Large intestine (tissue), 12 donors: ENCODE data around the gene AVPR1A. TPM values are rescaled to one million over a fixed set of nuclear protein-coding genes. Genes with fewer than 3 reads are reported as not detected.
"Not testable (repeated sequence)": the region's sequence is repeated elsewhere in the genome, so short reads cannot be mapped to it uniquely, and the experiment has no call there.

Experiments used
- DNase-seq, 2 donors: peaks; one replicate each; pipeline versions ENCODE4 v3.0.0 to v3.0.0-alpha.2; 2013
- H3K27ac ChIP-seq: one replicate; pipeline ENCODE4 v1.5.1; 2013; ENCODE audit warnings: low read length
- H3K27me3 ChIP-seq: 2 replicates; pipeline ENCODE4 v1.6.1; 2013; ENCODE audit warnings: low read length; ENCODE audit not compliant: control insufficient read depth, insufficient read depth
- H3K36me3 ChIP-seq: 2 replicates; pipeline ENCODE4 v1.6.1; 2013; ENCODE audit warnings: low read length; ENCODE audit not compliant: control insufficient read depth, insufficient read depth
- H3K4me1 ChIP-seq: one replicate; pipeline ENCODE4 v1.6.1; 2013; ENCODE audit warnings: low read length; ENCODE audit not compliant: control insufficient read depth, insufficient read depth
- H3K4me3 ChIP-seq: one replicate; pipeline ENCODE4 v1.5.1; 2013; ENCODE audit warnings: low read length
- H3K9me3 ChIP-seq: one replicate; pipeline ENCODE4 v1.6.1; 2013; ENCODE audit warnings: mild to moderate bottlenecking, low read depth, low read length, moderate library complexity; ENCODE audit not compliant: control insufficient read depth
- WGBS: methylation state at CpG from one replicate; pipeline ENCODE4 v1.1.5; 2013; ENCODE audit warnings: low lambda C conversion rate; ENCODE audit not compliant: insufficient coverage; 5-methylcytosine and 5-hydroxymethylcytosine counted together
- long read RNA-seq, 11 donors: transcript quantifications; one replicate each; lab custom pipeline, GENCODE V29; 2026
- polyA plus RNA-seq: library from polyadenylated mRNA; unstranded; fragments of 120-200 nt; gene quantifications from one replicate; pipeline ENCODE4 v1.2.1, GENCODE V29; 2013

The AVPR1A gene
- 0.84 TPM for polyA plus RNA-seq
- long read RNA-seq, donor 1, result 0 reads
- long read RNA-seq, donor 2, result 0 reads
- long read RNA-seq, donor 3, result 0 reads
- long read RNA-seq, donor 4, result 0 reads
- long read RNA-seq, donor 5, result 0 reads
- long read RNA-seq, donor 6, full-length matches to known transcripts, result 2 of 2 reads
- long read RNA-seq, donor 6, partial matches to known transcripts, result 0 of 2 reads
- long read RNA-seq, donor 6, other reads (novel, unspliced or antisense), result 0 of 2 reads
- long read RNA-seq, donor 7, full-length matches to known transcripts, result 2 of 2 reads
- long read RNA-seq, donor 7, partial matches to known transcripts, result 0 of 2 reads
- long read RNA-seq, donor 7, other reads (novel, unspliced or antisense), result 0 of 2 reads
- long read RNA-seq, donor 8, full-length matches to known transcripts, result 1 of 1 reads
- long read RNA-seq, donor 8, partial matches to known transcripts, result 0 of 1 reads
- long read RNA-seq, donor 8, other reads (novel, unspliced or antisense), result 0 of 1 reads
- long read RNA-seq, donor 9, result 0 reads
- long read RNA-seq, donor 10, result 0 reads
- long read RNA-seq, donor 11, result 0 reads

GRCh38 chr12:63150713-63151622 lies at the start of gene AVPR1A:
Gene AVPR1A, minus strand, starts transcription at chr12:63151201. Its CDS starts 365 bp downstream, at chr12:63150836.
- no peaks in the 10 kb centered on the region for H3K36me3 ChIP-seq
- H3K4me3 ChIP-seq, result peak within 1 kb of the TSS; percentile 19
- peaks cover 15% of the 10 kb centered on the region for H3K4me1 ChIP-seq
- H3K27me3 ChIP-seq, result peaks cover 58% of the 10 kb centered on the region
- DNase-seq, result peak in 1 of 2 donors; percentile 46
- peaks cover 11% of the 10 kb centered on the region for H3K9me3 ChIP-seq
- no CpG with 5 or more reads among the region's 64 CpGs for WGBS
- H3K27ac ChIP-seq, result no peak within 1 kb of the TSS

- H3K9me3 ChIP-seq, result no peaks in the 10 kb centered on the region
- H3K36me3 ChIP-seq, result no peaks in the 10 kb centered on the region
- peak in 1 of 2 donors; percentile 8 for DNase-seq
- WGBS, result no CpG with 5 or more reads among the region's 7 CpGs
- H3K4me1 ChIP-seq, result no peaks in the 10 kb centered on the region
- peaks cover 3% of the 10 kb centered on the region for H3K27me3 ChIP-seq
- H3K4me3 ChIP-seq, result no peak overlapping the region
- no peak overlapping the region for H3K27ac ChIP-seq
These were observed 45.2 kb upstream of the AVPR1A start for GRCh38 chr12:63196168-63196567.

GRCh38 chr12:63179224-63179623 lies 28.2 kb upstream of the AVPR1A start:
- Histone ChIP-seq H3K4me1 (no peaks in the 10 kb centered on the region), H3K27ac (no peak overlapping the region), H3K4me3 (no peak overlapping the region), H3K9me3 (peaks cover 3% of the 10 kb centered on the region), H3K36me3 (no peaks in the 10 kb centered on the region), H3K27me3 (no peaks in the 10 kb centered on the region)
- no CpG with 5 or more reads among the region's 2 CpGs for WGBS
- no peak for DNase-seq

- Histone ChIP-seq H3K9me3 (no peaks in the 10 kb centered on the region), H3K36me3 (no peaks in the 10 kb centered on the region), H3K4me1 (no peaks in the 10 kb centered on the region), H3K27me3 (no peaks in the 10 kb centered on the region), H3K4me3 (no peak overlapping the region), H3K27ac (no peak overlapping the region)
- no peak for DNase-seq
These were observed 19.3 kb upstream of the AVPR1A start for GRCh38 chr12:63170321-63170720.

GRCh38 chr12:63167741-63168140 lies 16.7 kb upstream of the AVPR1A start:
- not testable (repeated sequence) for DNase-seq, H3K27ac ChIP-seq, H3K9me3 ChIP-seq, H3K4me1 ChIP-seq, H3K4me3 ChIP-seq, H3K36me3 ChIP-seq, H3K27me3 ChIP-seq
- WGBS, result no CpG with 5 or more reads among the region's 6 CpGs

- Histone ChIP-seq H3K36me3 (no peaks in the 10 kb centered on the region), H3K9me3 (no peaks in the 10 kb centered on the region), H3K4me1 (no peaks in the 10 kb centered on the region), H3K27me3 (no peaks in the 10 kb centered on the region), H3K27ac (no peak overlapping the region), H3K4me3 (no peak overlapping the region)
- no CpG with 5 or more reads among the region's 2 CpGs for WGBS
- no peak for DNase-seq
These were observed 13.9 kb upstream of the AVPR1A start for GRCh38 chr12:63164911-63165310.

- 100% methylated on average over 1 of the region's 1 CpG for WGBS
- no peaks in the 10 kb centered on the region for H3K4me1 ChIP-seq
- H3K4me3 ChIP-seq, result no peak overlapping the region
- DNase-seq, result no peak
- H3K36me3 ChIP-seq, result no peaks in the 10 kb centered on the region
- no peak overlapping the region for H3K27ac ChIP-seq
- no peaks in the 10 kb centered on the region for H3K27me3 ChIP-seq
- no peaks in the 10 kb centered on the region for H3K9me3 ChIP-seq
These were observed 12.5 kb upstream of the AVPR1A start for GRCh38 chr12:63163541-63163940.

GRCh38 chr12:63155375-63155774 lies 4.4 kb upstream of the AVPR1A start:
- WGBS, result no CpG with 5 or more reads among the region's 2 CpGs
- peaks cover 32% of the 10 kb centered on the region for H3K27me3 ChIP-seq
- DNase-seq, result no peak
- H3K27ac ChIP-seq, result no peak overlapping the region
- H3K4me3 ChIP-seq, result no peak overlapping the region
- H3K4me1 ChIP-seq, result peaks cover 11% of the 10 kb centered on the region
- peaks cover 5% of the 10 kb centered on the region for H3K9me3 ChIP-seq
- H3K36me3 ChIP-seq, result no peaks in the 10 kb centered on the region

- Histone ChIP-seq H3K36me3 (no peaks in the 10 kb centered on the region), H3K27me3 (peaks cover 41% of the 10 kb centered on the region), H3K27ac (no peak overlapping the region), H3K9me3 (peaks cover 11% of the 10 kb centered on the region), H3K4me3 (no peak overlapping the region), H3K4me1 (peaks cover 15% of the 10 kb centered on the region)
- no peak for DNase-seq
- 90% methylated on average over 2 of the region's 5 CpGs for WGBS
These were observed 3.6 kb upstream of the AVPR1A start for GRCh38 chr12:63154560-63154959.

GRCh38 chr12:63152321-63152700 lies 1.3 kb upstream of the AVPR1A start:
- Histone ChIP-seq H3K9me3 (peaks cover 11% of the 10 kb centered on the region), H3K27ac (no peak overlapping the region), H3K4me3 (no peak overlapping the region), H3K27me3 (peaks cover 51% of the 10 kb centered on the region), H3K36me3 (no peaks in the 10 kb centered on the region), H3K4me1 (peaks cover 15% of the 10 kb centered on the region)
- 69% methylated on average over 2 of the region's 7 CpGs for WGBS
- no peak for DNase-seq
